ENCODE data around the gene GSKIP.

- TF ChIP-seq CTCF (IDR thresholded peaks at IDR 0.05) (no peak), JUN (CRISPR knock-in tag; IDR thresholded peaks at IDR 0.05) (no peak), TP53 (CRISPR knock-in tag; IDR thresholded peaks at IDR 0.05) (no peak), ELF4 (CRISPR knock-in tag; IDR thresholded peaks at IDR 0.05; ENCODE audit: low read depth) (no peak), STAT6 (CRISPR knock-in tag; conservative IDR thresholded peaks at IDR 0.05; ENCODE audit: low read depth) (no peak), ZNF263 (CRISPR knock-in tag; IDR thresholded peaks at IDR 0.05; ENCODE audit: low read depth) (no peak), RORB (CRISPR knock-in tag; IDR thresholded peaks at IDR 0.05) (no peak), TEAD4 (CRISPR knock-in tag; IDR thresholded peaks at IDR 0.05) (no peak), ATF3 (CRISPR knock-in tag; conservative IDR thresholded peaks at IDR 0.05) (no peak), USF2 (CRISPR knock-in tag; IDR thresholded peaks at IDR 0.05) (no peak), RELA (CRISPR knock-in tag; IDR thresholded peaks at IDR 0.05; ENCODE audit: borderline replicate concordance) (no peak)
Measured at GRCh38 chr14:96324219-96324618, 39.1 kb upstream of the GSKIP start.

Data from WTC11 (cell line).